Urothelium cell line (cell line): ENCODE measurements around the gene HS6ST2.

ENCODE experiments used
- DNase-seq: peaks from one replicate; pipeline ENCODE4 v3.0.0; 2011; ENCODE audit warnings: low spot score, mixed read lengths
- FAIRE-seq: peaks from 2 replicates; lab custom pipeline; 2011; peaks lifted over from hg19 to GRCh38; lab: Jason Lieb, UNC

HS6ST2 gene

GRCh38 chrX:132748268-132748667 lies 210.2 kb downstream of the HS6ST2 start:
- DNase-seq (no peak), FAIRE-seq (no peak)

GRCh38 chrX:132745593-132745992 lies 212.8 kb downstream of the HS6ST2 start:
- FAIRE-seq (no peak), DNase-seq (no peak)

- DNase-seq, result no peak
These were observed 214.0 kb downstream of the HS6ST2 start for GRCh38 chrX:132744470-132744869.

GRCh38 chrX:132743086-132743485 lies 215.3 kb downstream of the HS6ST2 start:
- FAIRE-seq (no peak), DNase-seq (no peak)

More at GRCh38 chrX:132744470-132744869, 214.0 kb downstream of the HS6ST2 start:
- no peak for FAIRE-seq

GRCh38 chrX:132742246-132742645 lies 216.2 kb downstream of the HS6ST2 start:
- FAIRE-seq (no peak), DNase-seq (no peak)

GRCh38 chrX:132741689-132742088 lies 216.7 kb downstream of the HS6ST2 start:
- FAIRE-seq, result no peak
- DNase-seq, result no peak

GRCh38 chrX:132740316-132741123 lies 217.9 kb downstream of the HS6ST2 start:
- DNase-seq (no peak), FAIRE-seq (no peak)

- FAIRE-seq, result no peak
- no peak for DNase-seq
These were observed 219.5 kb downstream of the HS6ST2 start for GRCh38 chrX:132738951-132739350.

- DNase-seq (no peak), FAIRE-seq (no peak)
These were observed 220.7 kb downstream of the HS6ST2 start for GRCh38 chrX:132737743-132738142.

GRCh38 chrX:132732236-132732635 lies 226.2 kb downstream of the HS6ST2 start:
- FAIRE-seq (no peak), DNase-seq (no peak)

- no peak for DNase-seq
- no peak for FAIRE-seq
These were observed 227.7 kb downstream of the HS6ST2 start for GRCh38 chrX:132730726-132731125.

- DNase-seq (no peak), FAIRE-seq (no peak)
These were observed 228.2 kb downstream of the HS6ST2 start for GRCh38 chrX:132730266-132730665.

- DNase-seq (no peak), FAIRE-seq (no peak)
These were observed 230.1 kb downstream of the HS6ST2 start for GRCh38 chrX:132728296-132728695.

GRCh38 chrX:132718431-132718958 lies 239.9 kb downstream of the HS6ST2 start:
- DNase-seq (no peak), FAIRE-seq (no peak)

- FAIRE-seq, result no peak
- peak; percentile 2 for DNase-seq
These were observed 242.4 kb downstream of the HS6ST2 start for GRCh38 chrX:132716006-132716405.

- DNase-seq (no peak), FAIRE-seq (no peak)
These were observed 243.5 kb downstream of the HS6ST2 start for GRCh38 chrX:132714913-132715312.

GRCh38 chrX:132712350-132712749 lies 246.1 kb downstream of the HS6ST2 start:
- no peak for DNase-seq
- FAIRE-seq, result no peak

GRCh38 chrX:132710656-132711155 lies 247.7 kb downstream of the HS6ST2 start:
- DNase-seq, result no peak
- no peak for FAIRE-seq

GRCh38 chrX:132708529-132708928 lies 249.9 kb downstream of the HS6ST2 start:
- no peak for FAIRE-seq
- DNase-seq, result no peak

GRCh38 chrX:132704769-132705168 lies 253.7 kb downstream of the HS6ST2 start:
- FAIRE-seq, result no peak
- DNase-seq, result no peak

- FAIRE-seq (no peak), DNase-seq (no peak)
These were observed 264.0 kb downstream of the HS6ST2 start for GRCh38 chrX:132694382-132694781.

- FAIRE-seq (no peak), DNase-seq (no peak)
These were observed 265.9 kb downstream of the HS6ST2 start for GRCh38 chrX:132692526-132692925.
